Endothelial cell (in vitro differentiated cells): Measurements from ENCODE around the gene XXYLT1. TPM values are rescaled to one million over a fixed set of nuclear protein-coding genes. Genes with fewer than 3 reads are reported as not detected.

Experiments
- DNase-seq: peaks from one replicate; pipeline ENCODE4 v3.0.0; 2021; ENCODE audit warnings: low spot score
- H3K27ac Mint-ChIP-seq: one replicate; pipeline ENCODE4 v1.8.0; 2021; ENCODE audit warnings: mixed read lengths, inconsistent platforms; ENCODE audit not compliant: unreplicated experiment
- H3K27me3 Mint-ChIP-seq: one replicate; pipeline ENCODE4 v1.8.0; 2021; ENCODE audit warnings: mild to moderate bottlenecking, moderate library complexity, mixed read lengths, inconsistent platforms; ENCODE audit not compliant: unreplicated experiment
- H3K36me3 Mint-ChIP-seq: one replicate; pipeline ENCODE4 v1.8.0; 2021; ENCODE audit warnings: mild to moderate bottlenecking, low read depth, mixed read lengths, inconsistent platforms; ENCODE audit not compliant: unreplicated experiment
- H3K4me1 Mint-ChIP-seq: one replicate; pipeline ENCODE4 v1.8.0; 2021; ENCODE audit warnings: mild to moderate bottlenecking, mixed read lengths, inconsistent platforms; ENCODE audit not compliant: unreplicated experiment
- H3K4me3 Mint-ChIP-seq: one replicate; pipeline ENCODE4 v1.8.0; 2021; ENCODE audit warnings: mild to moderate bottlenecking, mixed read lengths, inconsistent platforms; ENCODE audit not compliant: unreplicated experiment
- H3K9me3 Mint-ChIP-seq: one replicate; pipeline ENCODE4 v1.8.0; 2021; ENCODE audit warnings: mixed read lengths, inconsistent platforms; ENCODE audit not compliant: unreplicated experiment
- CTCF ChIP-seq: fragments of 200-600 bp; sonication (generic); IDR thresholded peaks from one replicate; pipeline ENCODE4 v1.5.0; 2021; ENCODE audit warnings: antibody characterized with exemption; ENCODE audit not compliant: unreplicated experiment
- total RNA-seq: library from RNA; stranded (reverse); fragmentation: NEBNext Ultra II Directional; extraction: Animal tissue kit (Norgen Biotek cat#: 25700); gene quantifications from one replicate; pipeline ENCODE4 v1.2.1, GENCODE V29; 2021; ENCODE audit not compliant: unreplicated experiment

Gene XXYLT1
- total RNA-seq, 1 donor from 2014 or later: 25.0 TPM

- Mint-ChIP-seq H3K9me3 (no peaks in the 10 kb centered on the region), H3K27me3 (peaks cover 5% of the 10 kb centered on the region), H3K4me1 (peaks cover 12% of the 10 kb centered on the region), H3K36me3 (no peaks in the 10 kb centered on the region), H3K4me3 (no peak overlapping the region), H3K27ac (no peak overlapping the region)
- no peak for DNase-seq
- TF ChIP-seq CTCF: no peak
These were observed 228.0 kb downstream of the XXYLT1 start for GRCh38 chr3:195042743-195043606.

- H3K36me3 Mint-ChIP-seq: no peaks in the 10 kb centered on the region
- peaks cover 11% of the 10 kb centered on the region for H3K4me1 Mint-ChIP-seq
- peaks cover 3% of the 10 kb centered on the region for H3K27me3 Mint-ChIP-seq
- no peaks in the 10 kb centered on the region for H3K9me3 Mint-ChIP-seq
- H3K4me3 Mint-ChIP-seq: no peak overlapping the region
- TF ChIP-seq CTCF: no peak
- H3K27ac Mint-ChIP-seq: peak overlapping the region; percentile 18
- DNase-seq: no peak
These were observed 228.9 kb downstream of the XXYLT1 start for GRCh38 chr3:195041871-195042742.

GRCh38 chr3:195040773-195041520, 230.0 kb downstream of the XXYLT1 start:
- H3K4me3 Mint-ChIP-seq: no peak overlapping the region
- no peak for DNase-seq
- TF ChIP-seq CTCF: no peak
- no peak overlapping the region for H3K27ac Mint-ChIP-seq
- no peaks in the 10 kb centered on the region for H3K9me3 Mint-ChIP-seq
- peaks cover 14% of the 10 kb centered on the region for H3K4me1 Mint-ChIP-seq
- no peaks in the 10 kb centered on the region for H3K36me3 Mint-ChIP-seq
- H3K27me3 Mint-ChIP-seq: peaks cover 2% of the 10 kb centered on the region

GRCh38 chr3:195040094-195040493, 230.9 kb downstream of the XXYLT1 start:
- Mint-ChIP-seq H3K4me1 (peaks cover 16% of the 10 kb centered on the region), H3K9me3 (no peaks in the 10 kb centered on the region), H3K36me3 (no peaks in the 10 kb centered on the region), H3K4me3 (no peak overlapping the region), H3K27me3 (peaks cover 2% of the 10 kb centered on the region), H3K27ac (no peak overlapping the region)
- DNase-seq: no peak
- no peak for TF ChIP-seq CTCF
